Left renal cortex interstitium (tissue), 4 donors: Measurements from ENCODE around the gene EXOC3L4. TPM values are rescaled to one million over a fixed set of nuclear protein-coding genes. Genes with fewer than 3 reads are reported as not detected.
"Not testable (repeated sequence)": the region's sequence is repeated elsewhere in the genome, so short reads cannot be mapped to it uniquely, and the experiment has no call there.

Experiments used
- DNase-seq, 4 donors: peaks; one replicate each; pipeline ENCODE4 v3.0.0-alpha.2; 2013; ENCODE audit warnings: low read depth in 4 of 4, low spot score in 2 of 4, missing footprints in 1 of 4
- polyA plus RNA-seq, 4 donors: library from polyadenylated mRNA; unstranded; fragments of 120-200 nt; gene quantifications; one replicate each; pipeline ENCODE4 v1.2.1, GENCODE V29; 2013; ENCODE audit not compliant: insufficient read length in 4 of 4

The EXOC3L4 gene
- polyA plus RNA-seq, 4 donors = 2.5 to 5.8 (median 3.9) TPM

DNA sequence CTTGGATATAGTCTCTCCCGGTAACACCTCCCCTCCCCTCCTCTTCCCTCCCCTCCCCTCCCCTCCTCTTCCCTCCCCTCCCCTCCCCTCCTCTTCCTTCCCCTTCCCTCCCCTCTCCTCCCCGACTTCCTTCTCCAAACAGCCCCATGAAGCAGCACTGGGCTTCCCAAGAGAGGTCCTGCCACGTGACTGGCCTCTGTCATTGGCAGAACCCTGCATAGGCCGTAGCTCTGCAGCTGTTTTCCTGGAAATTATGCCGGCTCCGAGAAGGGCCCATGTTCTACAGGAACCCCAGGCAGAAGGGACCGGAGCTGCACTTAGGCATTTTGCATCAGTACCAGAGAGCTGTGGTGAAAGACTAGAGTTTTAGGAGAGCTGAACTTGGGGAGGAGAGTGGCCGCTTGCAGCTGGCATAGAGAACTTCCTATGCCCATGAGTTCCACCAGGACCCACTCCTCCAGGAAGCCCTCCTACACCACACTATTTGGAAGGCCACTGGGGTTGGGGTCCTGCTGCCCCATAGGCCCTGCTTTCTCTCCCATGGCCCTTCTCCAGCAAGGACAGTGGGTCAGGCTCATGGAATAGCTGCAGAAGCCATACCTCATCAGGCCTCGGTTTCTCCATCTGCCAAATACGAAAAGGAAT, 23.6 kb downstream of the EXOC3L4 start:
- no peak for DNase-seq

DNA sequence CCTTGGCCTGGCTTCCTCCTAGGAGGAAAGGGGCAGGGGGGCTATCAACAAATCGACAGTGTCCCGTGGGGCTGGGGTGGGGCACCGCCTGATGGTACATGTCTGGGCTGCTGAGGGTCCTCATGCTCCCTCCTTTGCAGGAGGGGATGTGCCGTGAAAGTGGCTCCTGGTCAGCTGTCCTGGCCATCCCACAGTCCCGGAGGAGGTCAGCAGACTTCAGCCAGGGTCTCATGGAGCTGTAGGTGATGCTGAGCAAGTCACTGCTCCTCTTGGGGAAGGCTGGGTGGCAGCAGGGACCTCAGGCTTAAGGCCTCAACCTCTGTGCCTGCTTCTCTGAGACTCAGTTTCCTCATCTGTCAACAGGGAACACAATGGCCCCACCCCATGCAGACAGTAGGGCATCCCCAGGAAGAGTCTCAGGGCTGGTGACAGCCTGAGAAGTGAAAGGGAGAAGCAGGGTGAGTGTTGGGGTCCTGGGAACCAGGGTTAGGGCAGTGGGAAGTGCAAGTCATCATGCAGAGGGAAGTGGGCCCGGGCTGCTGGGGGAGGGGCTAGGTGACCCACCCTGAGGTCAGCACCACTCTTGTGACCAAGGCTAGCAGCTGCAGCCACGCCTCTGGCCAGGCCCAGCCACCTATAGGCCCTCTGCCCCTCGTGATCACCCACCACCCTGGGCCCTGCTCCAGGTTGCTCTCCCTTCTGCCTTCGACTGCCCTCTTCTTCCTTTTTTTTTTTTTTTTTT, 24.3 kb downstream of the EXOC3L4 start:
- DNase-seq = no peak

DNA sequence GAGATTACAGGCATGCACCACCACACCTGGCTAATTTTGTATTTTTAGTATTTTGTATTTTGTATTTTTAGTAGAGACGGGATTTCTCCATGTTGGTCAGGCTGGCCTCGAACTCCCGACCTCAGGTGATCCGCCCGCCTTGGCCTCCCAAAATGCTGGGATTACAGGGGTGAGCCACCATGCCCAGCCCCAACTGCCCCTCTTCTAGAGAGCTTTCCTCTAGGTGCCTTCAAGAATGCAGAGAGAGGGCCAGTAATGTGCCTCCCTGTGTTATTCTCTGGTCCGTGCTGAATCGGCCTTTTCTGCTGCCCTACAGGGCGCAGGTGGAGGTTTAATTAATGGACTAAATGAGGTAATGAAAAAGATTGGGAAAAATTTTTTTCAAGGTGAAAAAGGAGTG, 25.0 kb downstream of the EXOC3L4 start:
- not testable (repeated sequence) for DNase-seq

DNA sequence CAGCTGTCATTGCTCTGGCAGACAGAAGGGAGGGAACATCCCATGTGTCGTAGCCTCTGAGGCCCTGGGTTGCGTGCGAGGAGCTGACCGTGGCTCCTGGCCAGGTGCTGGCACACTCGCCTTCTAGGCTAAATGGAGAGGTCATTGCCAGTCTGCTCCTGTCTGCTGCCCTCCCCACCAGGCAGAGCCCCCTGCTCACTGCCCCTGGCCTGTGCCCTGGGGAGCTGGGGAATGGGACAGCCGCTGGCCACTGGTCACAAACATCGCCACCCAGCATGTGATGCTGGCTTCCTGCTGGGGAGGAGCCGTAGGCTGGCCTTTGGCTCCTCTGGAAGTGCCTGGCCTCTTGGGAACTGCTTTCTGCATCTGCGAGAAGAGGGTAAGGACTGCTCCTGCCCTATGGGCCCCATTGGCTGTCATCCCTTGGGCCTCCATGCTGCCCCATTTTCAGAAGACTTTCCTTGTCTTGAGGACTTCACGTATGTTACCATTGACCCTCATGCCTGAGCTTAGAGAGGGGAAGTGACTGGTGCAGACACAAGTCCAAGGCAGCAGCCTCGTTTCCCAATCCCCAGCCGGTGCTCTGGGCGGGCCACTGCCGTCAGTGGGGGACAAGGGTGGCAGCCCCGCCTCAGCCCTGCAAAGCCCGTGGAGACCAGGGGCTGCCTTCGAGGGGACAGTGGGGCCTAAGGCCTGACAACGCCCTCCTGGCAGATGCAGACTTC, 26.8 kb downstream of the EXOC3L4 start:
- no peak for DNase-seq

DNA sequence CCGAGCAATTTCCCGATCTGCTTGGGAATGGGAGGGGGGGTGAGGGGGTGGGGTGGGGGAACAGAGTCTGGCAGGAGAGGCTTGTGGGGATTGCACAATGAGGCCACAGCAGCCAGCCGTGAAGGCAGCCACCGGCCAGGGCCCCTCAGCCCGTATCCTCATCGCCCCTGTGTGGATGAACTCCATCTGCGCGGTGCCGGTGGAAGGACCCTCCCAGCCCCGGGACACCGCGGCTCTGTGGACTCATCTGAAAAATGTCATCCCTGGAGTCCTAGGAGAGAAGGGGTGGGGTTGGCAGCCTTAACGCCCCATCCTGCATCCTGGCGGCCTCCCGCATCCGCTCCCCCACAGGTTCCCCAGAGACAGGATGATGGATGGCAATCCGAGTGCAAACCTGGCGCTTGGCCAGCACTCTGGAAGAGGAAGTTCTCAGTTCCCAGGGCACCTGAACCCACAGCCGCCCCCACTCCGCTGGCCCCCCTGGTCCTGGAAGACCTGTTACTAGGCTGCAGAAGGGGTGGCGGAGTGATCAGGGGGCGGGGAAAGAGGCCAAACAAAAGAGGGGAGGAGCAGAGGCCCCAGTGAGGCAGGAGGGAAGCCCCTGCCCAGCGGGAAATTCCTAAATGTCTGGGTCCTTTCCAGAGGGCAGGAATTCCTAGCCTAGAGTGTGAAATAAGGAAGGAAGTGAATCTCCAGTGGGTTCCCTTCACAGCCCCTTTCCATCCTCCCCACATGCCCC, 27.5 kb downstream of the EXOC3L4 start:
- peak; percentile 76 to 91 (median 86) for DNase-seq

DNA sequence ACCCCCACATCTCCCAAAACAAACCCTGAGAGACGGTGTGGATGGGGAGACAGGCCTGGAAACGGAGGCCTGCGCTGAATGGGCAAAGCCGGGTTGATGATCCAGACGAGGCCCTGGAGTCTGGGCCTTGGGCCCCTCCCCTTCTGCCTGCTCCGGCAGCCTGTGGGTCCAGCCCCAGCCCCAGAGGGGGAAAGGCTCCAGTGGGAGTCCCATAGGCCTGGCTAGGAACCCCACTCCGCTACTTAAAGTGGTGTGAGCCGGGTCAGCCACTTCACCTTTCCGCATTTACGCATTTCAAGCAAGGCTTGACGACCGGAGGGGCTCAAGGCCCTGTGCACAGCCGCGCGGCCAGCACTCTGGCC, 28.0 kb downstream of the EXOC3L4 start:
- DNase-seq = no peak

DNA sequence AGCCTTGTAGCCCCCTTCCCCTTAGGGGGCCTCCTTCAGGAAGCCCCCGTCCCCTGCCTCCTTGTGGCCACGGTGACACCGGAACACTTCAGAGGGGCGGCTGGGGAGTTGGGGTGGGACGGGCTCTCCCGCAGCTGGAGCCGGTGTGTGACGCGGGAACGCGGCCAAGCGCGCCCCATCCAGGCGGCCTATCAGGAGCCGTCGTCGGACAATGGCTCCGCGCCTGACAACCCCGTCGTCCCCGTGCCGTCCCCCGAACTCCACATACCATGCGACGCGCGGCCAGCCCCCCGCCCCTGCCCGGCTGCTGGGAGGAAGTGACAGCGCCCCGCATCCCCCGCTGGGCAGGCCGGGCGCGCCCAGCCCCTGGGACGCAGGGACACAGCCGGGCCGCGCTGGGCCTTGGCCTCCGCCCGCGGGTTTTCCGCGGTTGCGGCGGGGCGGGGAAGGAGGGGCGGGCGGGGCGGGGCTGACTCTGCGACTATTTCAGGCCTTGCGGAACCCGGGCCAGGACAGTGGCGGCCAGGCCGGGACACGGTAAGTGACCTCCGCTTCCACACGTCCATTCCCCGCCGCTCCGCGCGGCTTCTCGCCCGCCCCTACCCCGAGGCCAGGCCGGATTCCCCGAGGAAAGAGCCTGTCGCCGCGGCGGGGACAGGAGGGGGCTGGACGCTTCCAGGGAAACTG, 28.6 kb downstream of the EXOC3L4 start, which contains the start of gene TNFAIP2:
TSS of gene TNFAIP2 (plus strand) at position 515 of the 687 bp plus-strand sequence. CDS start 2,997 bp downstream, outside the sequence.
- no peak for DNase-seq

DNA sequence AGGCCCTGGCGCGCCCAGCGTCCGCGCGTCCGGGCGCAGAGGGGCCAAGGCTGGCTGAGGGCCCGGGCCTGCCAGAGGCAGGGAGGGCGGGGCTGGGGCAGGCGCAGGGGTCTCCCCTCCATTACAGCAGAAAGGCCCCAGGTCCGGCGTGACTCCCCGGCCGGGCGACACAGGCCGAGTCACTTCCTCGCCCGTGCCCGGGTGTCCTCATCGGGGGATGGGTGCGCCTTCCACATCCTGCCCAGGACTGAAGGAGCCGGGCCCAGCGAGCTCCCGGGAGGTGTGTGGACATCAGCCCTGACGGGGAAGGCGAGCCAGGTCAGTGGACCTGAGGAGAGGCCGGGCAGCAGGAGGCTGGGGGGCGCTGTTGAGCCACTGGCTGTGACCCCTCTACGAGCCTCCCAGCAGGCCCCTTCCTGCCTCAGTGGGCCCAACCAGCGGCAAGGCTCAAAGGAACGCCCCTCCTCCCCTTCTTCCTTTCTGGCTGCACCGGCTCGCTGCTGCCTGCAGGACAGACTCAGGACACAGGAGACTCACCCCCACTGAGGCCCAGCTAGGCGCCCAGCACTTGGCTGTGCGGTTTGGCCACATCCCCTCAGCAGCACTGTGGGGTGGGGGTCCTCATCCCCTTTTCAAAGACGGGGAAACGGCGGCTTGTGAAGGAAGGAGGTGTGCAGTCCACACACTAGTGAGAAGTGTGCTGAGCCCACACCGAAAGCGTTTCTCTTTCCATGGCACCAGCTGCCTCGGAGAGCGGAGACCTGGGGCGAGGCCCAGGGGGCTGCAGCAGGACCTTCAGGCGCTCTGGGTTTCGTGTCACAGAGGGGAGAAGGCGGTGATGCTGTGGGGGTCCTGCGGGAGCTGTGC, 29.3 kb downstream of the EXOC3L4 start:
- DNase-seq = no peak

DNA sequence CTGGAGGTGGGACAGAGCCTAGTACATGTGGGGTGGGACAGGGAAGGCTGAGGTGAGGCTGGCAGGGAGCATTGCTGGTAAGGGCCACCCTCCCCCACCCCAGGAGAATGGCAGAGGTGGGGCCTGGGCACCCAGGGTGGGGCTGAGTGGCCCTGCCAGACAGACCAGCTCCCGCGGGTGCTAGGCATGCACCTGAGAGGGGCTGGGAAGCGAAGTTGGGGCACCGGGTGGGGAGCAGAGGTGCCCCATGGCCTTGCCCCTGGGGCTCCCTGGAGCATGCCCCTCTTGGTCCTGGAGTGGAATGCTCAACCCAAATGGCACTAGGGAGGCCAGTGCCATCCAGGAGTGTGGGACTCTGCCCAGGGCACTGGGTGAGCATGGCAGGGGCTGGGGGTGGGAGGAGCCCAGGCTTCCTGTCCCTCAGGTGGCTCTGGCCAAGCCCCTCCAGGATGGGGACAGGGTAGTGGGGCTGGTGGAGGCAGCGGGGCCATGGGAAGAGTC, 30.0 kb downstream of the EXOC3L4 start:
- no peak for DNase-seq

DNA sequence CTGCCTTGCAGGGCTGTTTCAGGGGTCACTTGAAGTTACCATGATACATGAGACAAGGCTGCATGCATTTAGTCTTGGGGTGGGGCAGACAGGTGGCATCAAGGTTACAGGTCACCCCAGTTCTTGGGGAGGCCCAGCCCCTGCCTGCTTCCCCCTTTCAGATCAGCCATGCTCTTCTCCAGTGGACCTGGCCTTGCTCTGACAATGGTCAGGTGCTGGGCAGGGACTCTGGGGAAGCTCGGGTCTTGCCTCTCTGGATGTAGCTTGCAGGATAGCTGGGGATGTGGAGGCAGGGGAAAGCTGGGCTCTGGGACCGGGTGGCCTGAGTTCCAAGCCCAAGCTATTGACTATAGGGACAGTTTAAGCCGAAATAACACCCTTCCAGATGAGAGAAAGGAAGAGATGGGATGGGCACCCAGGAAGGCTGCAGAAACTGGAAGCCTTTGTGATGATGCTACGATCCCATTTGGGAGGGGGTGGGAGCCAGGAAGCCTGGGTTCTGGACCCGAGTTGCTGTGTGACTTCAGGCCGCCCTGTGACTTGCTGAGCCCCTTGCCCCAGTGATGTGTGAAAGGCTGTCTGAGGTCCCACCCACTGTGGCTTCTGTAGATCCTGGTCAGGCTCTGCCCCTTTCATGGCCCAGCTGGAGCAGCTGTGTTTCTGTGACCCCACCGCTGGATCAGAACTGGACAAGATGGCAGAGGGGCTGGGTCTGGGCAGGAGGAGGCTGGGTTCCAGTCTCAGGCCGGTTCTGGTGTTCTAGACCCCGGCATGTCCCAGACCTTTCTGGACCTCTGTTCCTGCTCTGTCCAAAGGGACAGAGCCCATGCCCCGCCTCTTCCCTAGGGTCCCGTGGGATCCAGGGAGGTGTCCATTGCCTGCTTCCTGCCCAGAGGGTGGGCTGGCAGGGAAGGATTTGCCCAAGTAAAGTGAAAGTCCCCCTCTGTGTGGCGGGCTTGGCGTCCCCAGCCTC, 30.9 kb downstream of the EXOC3L4 start:
- no peak for DNase-seq

DNA sequence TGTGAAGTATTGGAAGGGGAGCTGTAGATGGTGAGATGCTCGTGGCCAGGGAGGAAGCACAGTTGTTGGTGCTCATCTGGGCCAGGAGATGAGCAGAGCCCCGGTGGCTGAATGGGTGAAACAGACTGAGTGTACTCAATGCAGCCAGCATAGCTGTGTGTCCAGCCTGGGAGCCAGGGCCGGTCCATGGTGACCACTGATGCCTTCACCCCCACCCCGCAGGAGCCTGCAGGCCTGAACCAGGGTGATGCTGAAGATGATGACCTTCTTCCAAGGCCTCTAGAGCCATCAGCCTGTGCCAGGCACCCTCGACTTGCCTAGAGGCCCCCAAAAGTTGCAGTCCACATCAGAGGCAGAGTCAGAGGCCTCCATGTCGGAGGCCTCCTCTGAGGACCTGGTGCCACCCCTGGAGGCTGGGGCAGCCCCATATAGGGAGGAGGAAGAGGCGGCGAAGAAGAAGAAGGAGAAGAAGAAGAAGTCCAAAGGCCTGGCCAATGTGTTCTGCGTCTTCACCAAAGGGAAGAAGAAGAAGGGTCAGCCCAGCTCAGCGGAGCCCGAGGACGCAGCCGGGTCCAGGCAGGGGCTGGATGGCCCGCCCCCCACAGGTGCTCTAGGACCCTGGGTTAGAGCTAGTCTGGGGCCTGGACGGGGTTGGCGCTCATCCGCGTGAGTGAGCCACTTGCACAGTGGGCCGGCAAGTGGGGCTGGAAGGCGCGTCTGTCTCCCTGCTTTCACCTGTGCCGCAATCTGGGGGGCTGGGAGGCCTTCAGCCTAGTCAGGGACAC, 31.8 kb downstream of the EXOC3L4 start:
- DNase-seq = no peak

DNA sequence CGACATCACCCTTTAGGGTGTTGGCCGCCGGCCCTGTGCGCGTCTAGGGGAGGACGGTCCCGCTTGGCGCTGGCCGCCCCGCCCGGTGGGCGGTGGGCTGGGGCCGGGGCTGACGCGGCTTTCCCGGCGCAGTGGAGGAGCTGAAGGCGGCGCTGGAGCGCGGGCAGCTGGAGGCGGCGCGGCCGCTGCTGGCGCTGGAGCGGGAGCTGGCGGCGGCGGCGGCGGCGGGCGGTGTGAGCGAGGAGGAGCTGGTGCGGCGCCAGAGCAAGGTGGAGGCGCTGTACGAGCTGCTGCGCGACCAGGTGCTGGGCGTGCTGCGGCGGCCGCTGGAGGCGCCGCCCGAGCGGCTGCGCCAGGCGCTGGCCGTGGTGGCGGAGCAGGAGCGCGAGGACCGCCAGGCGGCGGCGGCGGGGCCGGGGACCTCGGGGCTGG, 32.4 kb downstream of the EXOC3L4 start:
- DNase-seq = peak in 1 of 4 donors; percentile 49

DNA sequence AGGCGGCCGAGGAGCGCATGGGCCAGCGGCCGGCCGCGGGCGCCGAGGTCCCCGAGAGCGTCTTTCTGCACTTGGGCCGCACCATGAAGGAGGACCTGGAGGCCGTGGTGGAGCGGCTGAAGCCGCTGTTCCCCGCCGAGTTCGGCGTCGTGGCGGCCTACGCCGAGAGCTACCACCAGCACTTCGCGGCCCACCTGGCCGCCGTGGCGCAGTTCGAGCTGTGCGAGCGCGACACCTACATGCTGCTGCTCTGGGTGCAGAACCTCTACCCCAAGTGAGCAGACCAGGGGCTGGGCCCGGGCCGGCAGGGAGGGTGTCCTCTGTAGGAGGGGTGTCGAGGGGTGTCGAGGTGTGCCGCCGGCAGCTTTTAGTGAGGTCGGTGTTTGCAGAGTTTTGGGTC, 32.8 kb downstream of the EXOC3L4 start:
- DNase-seq = no peak

DNA sequence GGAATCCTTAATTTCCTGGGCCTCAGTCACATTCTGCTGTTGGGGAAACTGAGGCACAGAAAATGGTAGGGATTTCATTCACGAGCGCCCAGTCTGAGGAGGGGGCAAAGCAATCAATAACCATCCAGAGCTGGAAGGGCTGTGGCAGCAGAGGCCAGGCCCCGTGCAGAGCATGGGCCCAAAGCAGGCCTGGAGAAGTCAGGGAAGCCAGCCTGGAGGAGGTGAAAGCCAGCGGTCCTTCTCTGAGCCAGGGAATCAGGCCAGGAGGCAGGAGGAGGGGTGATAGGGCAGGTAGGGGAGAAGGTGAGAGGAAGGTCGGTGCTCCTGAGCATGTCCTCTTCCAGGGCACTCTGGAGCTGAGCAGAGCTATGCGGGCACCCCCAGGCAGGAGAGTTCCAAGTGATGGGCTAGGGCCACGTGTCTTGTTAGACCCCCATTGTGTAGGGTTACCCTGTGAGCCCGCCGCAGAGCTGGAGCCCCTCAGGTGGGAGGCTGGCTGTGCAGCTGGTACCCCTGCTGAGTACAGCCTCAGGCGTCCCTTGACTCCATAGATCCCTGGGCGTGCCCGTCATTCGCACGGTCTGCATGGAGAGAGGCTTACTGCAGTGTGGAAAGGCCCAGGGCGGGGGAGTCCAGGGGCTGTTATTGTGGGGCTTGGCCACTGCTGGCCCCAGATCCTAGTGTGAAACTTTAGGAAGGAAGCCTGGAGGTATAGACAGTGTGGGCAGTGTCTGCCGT, 33.5 kb downstream of the EXOC3L4 start:
- no peak for DNase-seq

DNA sequence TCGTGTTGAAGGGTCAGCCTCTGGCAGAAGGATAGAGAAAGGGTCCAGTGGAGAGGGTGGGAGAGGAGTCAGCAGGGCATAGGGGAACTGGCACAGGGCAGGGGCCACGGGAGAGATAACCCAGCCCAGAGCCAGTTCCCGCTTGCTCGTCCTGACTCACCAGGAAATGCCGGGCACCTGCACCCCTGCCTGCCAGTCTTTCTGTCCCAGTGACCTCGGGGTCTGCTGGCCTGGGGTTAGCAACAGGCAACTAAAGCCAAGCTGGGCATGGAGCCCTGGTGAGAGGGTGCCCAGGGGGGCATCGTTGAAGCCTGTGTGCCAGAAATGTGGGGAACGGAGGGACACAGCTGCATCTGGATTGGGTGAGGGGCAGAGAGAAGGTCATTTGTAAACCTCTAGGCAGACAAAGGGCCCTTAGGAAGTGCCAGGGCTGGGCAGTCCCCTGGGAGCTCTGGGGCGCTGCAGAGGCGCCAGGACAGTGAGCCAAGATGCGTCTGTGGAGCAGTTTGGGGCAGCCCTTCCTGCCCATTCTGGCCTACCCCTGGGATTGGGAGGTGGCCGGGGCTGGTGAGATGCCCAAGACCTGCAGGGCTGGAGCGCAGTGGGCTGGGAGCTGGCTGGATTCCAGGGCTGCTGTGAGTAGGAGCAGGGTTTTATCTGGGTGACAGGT, 34.2 kb downstream of the EXOC3L4 start:
- no peak for DNase-seq
